Measurements from ENCODE around the gene TAS2R46. TPM values are rescaled to one million over a fixed set of nuclear protein-coding genes. Genes with fewer than 3 reads are reported as not detected.

TAS2R46 gene
- total RNA-seq, 4 donors from 2014 or later, result 0.67 to 5.8 (median 0.89) TPM; not detected in 1

DNA sequence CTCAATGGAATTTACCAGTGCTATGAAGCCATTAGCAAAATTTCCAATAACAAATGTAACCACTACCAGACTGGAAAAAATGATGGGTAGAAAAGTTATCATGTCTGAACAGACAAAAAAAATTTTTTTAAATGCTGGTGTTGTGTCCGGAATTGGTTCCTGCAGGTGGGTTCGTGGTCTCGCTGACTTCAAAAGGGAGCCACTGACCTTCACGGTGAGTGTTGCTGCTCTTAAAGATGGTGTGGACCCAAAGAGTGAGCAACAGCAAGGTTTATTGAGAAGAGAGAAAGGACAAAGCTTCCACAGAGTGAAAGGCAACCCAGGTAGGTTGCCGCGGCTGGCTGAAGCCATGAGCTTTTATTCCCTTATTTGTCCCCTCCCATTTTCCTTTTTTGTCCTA, 30.0 kb upstream of the TAS2R46 start, which contains the start of gene TAS2R43:
Gene TAS2R43 (minus strand): TSS at position 186 of the 400 bp plus-strand sequence. CDS start 84 bp downstream, at position 102.
- Histone ChIP-seq H3K27ac (no peak within 1 kb of the TSS), H3K36me3 (no peaks in the 10 kb centered on the region), H3K27me3 (no peaks in the 10 kb centered on the region), H3K4me3 (no peak within 1 kb of the TSS), H3K9me3 (no peaks in the 10 kb centered on the region), H3K4me1 (no peaks in the 10 kb centered on the region)
- WGBS, 2 donors (ENCODE audit: low coverage in 1 of 2), result 97 to 100% methylated on average over 2 to 5 of the region's 6 CpGs
- TF ChIP-seq EP300 (IDR thresholded peaks at IDR 0.05), result no peak
- no peak for TF ChIP-seq POLR2A (IDR thresholded peaks at IDR 0.05)
- no peak for TF ChIP-seq POLR2AphosphoS5 (IDR thresholded peaks at IDR 0.05)
- no peak for TF ChIP-seq CTCF (IDR thresholded peaks at IDR 0.05)
- ATAC-seq, result no peak

DNA sequence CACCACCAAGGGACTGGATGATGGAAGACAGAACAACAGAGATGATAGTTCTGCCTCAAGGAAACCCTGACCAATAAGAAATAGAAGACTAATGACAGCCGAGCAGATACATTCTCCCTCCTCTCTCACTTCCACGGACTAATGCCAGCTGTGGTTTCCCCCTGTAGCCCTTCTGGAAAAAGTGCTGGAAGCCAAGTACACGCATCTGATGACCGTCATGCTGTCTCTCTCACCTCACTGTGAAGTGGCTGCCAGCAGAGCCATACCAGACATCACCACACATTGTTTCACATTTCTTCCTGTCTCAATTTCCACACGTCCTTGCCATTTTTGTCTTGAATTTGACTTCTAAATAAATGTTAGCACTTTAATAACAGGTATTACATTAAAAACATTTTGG, 27.2 kb upstream of the TAS2R46 start:
- no peak for TF ChIP-seq EP300 (IDR thresholded peaks at IDR 0.05)
- no peak for TF ChIP-seq POLR2A (IDR thresholded peaks at IDR 0.05)
- no peak for TF ChIP-seq POLR2AphosphoS5 (IDR thresholded peaks at IDR 0.05)
- TF ChIP-seq CTCF (IDR thresholded peaks at IDR 0.05), result no peak
- no peak for ATAC-seq

GRCh38 chr12:11085419-11085818, 23.3 kb upstream of the TAS2R46 start:
- TF ChIP-seq EP300 (IDR thresholded peaks at IDR 0.05) (no peak), CTCF (IDR thresholded peaks at IDR 0.05) (no peak), POLR2AphosphoS5 (IDR thresholded peaks at IDR 0.05) (no peak), POLR2A (IDR thresholded peaks at IDR 0.05) (no peak)
- H3K27me3 ChIP-seq, result no peaks in the 10 kb centered on the region
- H3K4me1 ChIP-seq, result no peaks in the 10 kb centered on the region
- 63 to 83% methylated on average over 3 of the region's 3 CpGs for WGBS, 2 donors (ENCODE audit: low coverage in 1 of 2)
- no peaks in the 10 kb centered on the region for H3K36me3 ChIP-seq
- ATAC-seq, result no peak
- no peak overlapping the region for H3K4me3 ChIP-seq
- H3K9me3 ChIP-seq, result peaks cover 0 to 9% (median 0%) of the 10 kb centered on the region in 3 donors
- H3K27ac ChIP-seq, result no peak overlapping the region

More for the DNA sequence above, 27.2 kb upstream of the TAS2R46 start:
- H3K9me3 ChIP-seq, result no peaks in the 10 kb centered on the region
- no peaks in the 10 kb centered on the region for H3K27me3 ChIP-seq
- no peaks in the 10 kb centered on the region for H3K36me3 ChIP-seq
- no peaks in the 10 kb centered on the region for H3K4me1 ChIP-seq
- 76 to 86% methylated on average over 3 to 5 of the region's 5 CpGs for WGBS, 2 donors (ENCODE audit: low coverage in 1 of 2)
- no peak overlapping the region for H3K4me3 ChIP-seq
- H3K27ac ChIP-seq, result no peak overlapping the region

GRCh38 chr12:11081987-11082386, 19.9 kb upstream of the TAS2R46 start:
- Histone ChIP-seq H3K4me3 (no peak overlapping the region), H3K36me3 (no peaks in the 10 kb centered on the region), H3K27me3 (no peaks in the 10 kb centered on the region), H3K27ac (no peak overlapping the region), H3K4me1 (peaks cover 0 to 5% (median 0%) of the 10 kb centered on the region in 3 donors), H3K9me3 (peaks cover 0 to 11% (median 0%) of the 10 kb centered on the region in 3 donors)
- ATAC-seq, result no peak
- TF ChIP-seq CTCF (IDR thresholded peaks at IDR 0.05) (no peak), EP300 (IDR thresholded peaks at IDR 0.05) (no peak), POLR2AphosphoS5 (IDR thresholded peaks at IDR 0.05) (no peak), POLR2A (IDR thresholded peaks at IDR 0.05) (no peak)
- WGBS, 2 donors (ENCODE audit: low coverage in 1 of 2), result 92 to 93% methylated on average over 2 of the region's 2 CpGs

- H3K36me3 ChIP-seq, result no peaks in the 10 kb centered on the region
- H3K4me3 ChIP-seq, result no peak overlapping the region
- H3K27ac ChIP-seq, result no peak overlapping the region
- no peak for TF ChIP-seq CTCF (IDR thresholded peaks at IDR 0.05)
- no peak for TF ChIP-seq POLR2A (IDR thresholded peaks at IDR 0.05)
- no peak for TF ChIP-seq POLR2AphosphoS5 (IDR thresholded peaks at IDR 0.05)
- TF ChIP-seq EP300 (IDR thresholded peaks at IDR 0.05), result no peak
- no peak for ATAC-seq
- 88 to 89% methylated on average over 1 of the region's 1 CpG for WGBS, 2 donors (ENCODE audit: low coverage in 1 of 2)
- H3K9me3 ChIP-seq, result peaks cover 0 to 11% (median 0%) of the 10 kb centered on the region in 3 donors
- H3K27me3 ChIP-seq, result no peaks in the 10 kb centered on the region
- peaks cover 0 to 5% (median 0%) of the 10 kb centered on the region in 3 donors for H3K4me1 ChIP-seq
These were observed 16.2 kb upstream of the TAS2R46 start for GRCh38 chr12:11078246-11078645.

Measured in gastroesophageal sphincter (tissue), 4 donors.